GM12878 (cell line): ENCODE measurements around the gene ARTN. TPM values are rescaled to one million over a fixed set of nuclear protein-coding genes. Genes with fewer than 3 reads are reported as not detected.

ENCODE experiments used
- ATAC-seq: fragments of 200-7000 bp; cut with Tn5 transposase; 3 replicates; pipeline ENCODE4 v1.9.1; 2020; ENCODE audit warnings: mild to moderate bottlenecking, moderate library complexity
- BruUV-seq: library from RNA; stranded (reverse); fragments of 400-500 nt; replicated peaks from 2 replicates; lab custom pipeline; 2021; lab: Mats Ljungman, UMichigan
- CTCF ChIA-PET: fragments of 300-600 bp; sonication (Branson Sonifier 250); formaldehyde crosslinking; extraction: SDS; loops from one replicate; lab custom pipeline; 2021; ENCODE audit warnings: inconsistent platforms; lab: Yijun Ruan, JAX
- POLR2A ChIA-PET: fragments of 350-600 bp; formaldehyde crosslinking; extraction: SDS; loops from one replicate; lab custom pipeline; 2021; ENCODE audit warnings: inconsistent platforms; lab: Charles Lee
- RAD21 ChIA-PET: fragments of 300-600 bp; sonication (Branson Sonifier 250); formaldehyde crosslinking; loops from one replicate; lab custom pipeline; 2023; ENCODE audit warnings: antibody characterized with exemption; ENCODE audit not compliant: unreplicated experiment; lab: Charles Lee
- SMC1A ChIA-PET: fragments of 300-600 bp; sonication (Branson Sonifier 250); formaldehyde crosslinking; loops from one replicate; lab custom pipeline; 2023; ENCODE audit not compliant: unreplicated experiment, uncharacterized antibody; lab: Charles Lee
- DNase-seq: peaks from one replicate; pipeline ENCODE4 v3.0.0-alpha.2; 2011; ENCODE audit warnings: low read depth, low spot score
- FAIRE-seq: peaks from 3 replicates; lab custom pipeline; 2011; peaks lifted over from hg19 to GRCh38; lab: Jason Lieb, UNC
- H2AFZ ChIP-seq: 2 replicates; pipeline ENCODE4 v1.6.0; 2011; ENCODE audit warnings: low read depth, low read length, control low read depth; ENCODE audit not compliant: control insufficient read depth
- H3K27ac ChIP-seq: 2 replicates; pipeline ENCODE4 v1.5.1; 2011; ENCODE audit warnings: control low read depth; ENCODE audit not compliant: control insufficient read depth, insufficient read depth
- H3K27me3 ChIP-seq, 2 experiments: replicated peaks in 1 of 2; 2 replicates each; pipeline versions ENCODE4 v1.6.0 to v1.6.1; 2011; ENCODE audit warnings: low read length in 1 of 2; ENCODE audit not compliant: control insufficient read depth in 2 of 2, insufficient read depth in 2 of 2
- H3K36me3 ChIP-seq, 2 experiments: 2 replicates each; pipeline ENCODE4 v1.5.1; 2011; ENCODE audit warnings: low read length in 1 of 2; ENCODE audit not compliant: control insufficient read depth in 2 of 2, insufficient read depth in 2 of 2
- H3K4me1 ChIP-seq: 2 replicates; pipeline ENCODE4 v1.6.1; 2011; ENCODE audit warnings: mild to moderate bottlenecking, low read length, moderate library complexity, mixed read lengths; ENCODE audit not compliant: control insufficient read depth, insufficient read depth
- H3K4me2 ChIP-seq: 2 replicates; pipeline ENCODE4 v1.6.0; 2011; ENCODE audit warnings: control low read depth; ENCODE audit not compliant: control insufficient read depth, insufficient read depth
- H3K4me3 ChIP-seq: fragments of 200-600 bp; sonication (generic); 2 replicates; pipeline ENCODE4 v1.5.1; 2016
- H3K79me2 ChIP-seq: 2 replicates; pipeline ENCODE4 v1.6.0; 2011; ENCODE audit warnings: low read length; ENCODE audit not compliant: control insufficient read depth, insufficient read depth
- H3K9ac ChIP-seq: 2 replicates; pipeline ENCODE4 v1.8.0; 2011; ENCODE audit warnings: low read length, control low read depth, mixed read lengths; ENCODE audit not compliant: control insufficient read depth, insufficient read depth
- H3K9me3 ChIP-seq: replicated peaks from 3 replicates; pipeline ENCODE4 v1.5.1; 2011; ENCODE audit warnings: mild to moderate bottlenecking, low read length; ENCODE audit not compliant: control insufficient read depth, insufficient read depth
- H4K20me1 ChIP-seq: 2 replicates; pipeline ENCODE4 v1.6.0; 2011; ENCODE audit not compliant: control insufficient read depth, insufficient read depth
- HDAC2 ChIP-seq: fragments of 200-600 bp; sonication (generic); IDR thresholded peaks from 2 replicates; pipeline ENCODE4 v1.6.1; 2017
- IRF4 ChIP-seq: IDR thresholded peaks from 2 replicates; pipeline ENCODE4 v1.6.1; 2011; ENCODE audit warnings: low read depth, low read length
- NR2C1 ChIP-seq: fragments of 450-650 bp; IDR thresholded peaks from 2 replicates; pipeline ENCODE4 v1.6.1; 2017; ENCODE audit warnings: antibody characterized with exemption, mild to moderate bottlenecking, moderate library complexity
- PAX8 ChIP-seq: fragments of 450-650 bp; IDR thresholded peaks from 2 replicates; pipeline ENCODE4 v1.6.1; 2017; ENCODE audit warnings: mild to moderate bottlenecking, moderate library complexity
- RBBP5 ChIP-seq: fragments of 200-600 bp; sonication (generic); conservative IDR thresholded peaks from 2 replicates; pipeline ENCODE4 v1.6.1; 2016
- RCOR1 ChIP-seq: conservative IDR thresholded peaks from 2 replicates; pipeline ENCODE4 v1.6.1; 2012; ENCODE audit warnings: low read depth, low read length, improper control_type of control experiment
- STAT1 ChIP-seq: fragments of 450-650 bp; conservative IDR thresholded peaks from 2 replicates; pipeline ENCODE4 v1.6.1; 2014; ENCODE audit warnings: antibody characterized with exemption, mild to moderate bottlenecking
- WRNIP1 ChIP-seq: IDR thresholded peaks from 2 replicates; pipeline ENCODE4 v1.6.1; 2011; ENCODE audit warnings: low read depth, low read length, improper control_type of control experiment, borderline replicate concordance
- ZNF207 ChIP-seq: fragments of 450-650 bp; IDR thresholded peaks from 2 replicates; pipeline ENCODE4 v1.6.1; 2014; ENCODE audit warnings: antibody characterized with exemption, mild to moderate bottlenecking, borderline replicate concordance
- ZZZ3 ChIP-seq: IDR thresholded peaks from 2 replicates; pipeline ENCODE4 v1.6.1; 2011; ENCODE audit warnings: low read depth; ENCODE audit not compliant: control insufficient read depth, insufficient read length
- WGBS: methylation state at CpG from one replicate; pipeline ENCODE4 v1.1.6; 2016; ENCODE audit warnings: low lambda C conversion rate; ENCODE audit not compliant: insufficient replicate concordance, insufficient coverage; ENCODE audit errors: missing lambda C conversion rate; 5-methylcytosine and 5-hydroxymethylcytosine counted together
- in situ Hi-C: fragments of 300-500 bp; cut with MboI; formaldehyde crosslinking; loops from 9 replicates; pipeline ENCODE4 v1.14.3; 2018; ENCODE audit warnings: mixed read lengths
- intact Hi-C: fragments of 100-400 bp; cut with micrococcal nuclease; formaldehyde crosslinking; loops from one replicate; pipeline ENCODE4 v1.14.2; 2022; ENCODE audit not compliant: unreplicated experiment
- polyA plus RNA-seq, 11 experiments: library from polyadenylated mRNA; depleted of rRNA in 4 of 11; unstranded in 6 of 11; stranded (reverse) in 5 of 11; fragments of >200 nt; fragmentation: Nextera tagmentation in 4 of 11; fragmentation: Illumina TruSeq in 1 of 11; extraction: Ambion mirVana in 4 of 11; extraction: Trizol in 1 of 11; gene quantifications; 1 replicate in 1 of 11; 2 replicates in 10 of 11; pipeline versions ENCODE4 v1.2.1 to v1.2.3, GENCODE V29; 2011 to 2016; ENCODE audit warnings: inconsistent platforms in 2 of 11, missing spikeins in 2 of 11, low read depth in 1 of 11
- total RNA-seq, 4 experiments: library from RNA; depleted of rRNA in 3 of 4; stranded (reverse); fragments of >200 nt in 3 of 4; fragmentation: Illumina TruSeq in 1 of 4; extraction: Trizol in 1 of 4; gene quantifications; 2 replicates each; pipeline versions ENCODE4 v1.2.1 to v1.2.3, GENCODE V29; 2013 to 2021
- TF ChIP-seq, protein P1 (sequence below): fragments of 150-350 bp; IDR thresholded peaks from 2 replicates; pipeline ENCODE4 v1.6.1; 2014; ENCODE audit warnings: mild to moderate bottlenecking, low read depth, low read length
- TF ChIP-seq, protein P2 (sequence below): fragments of 450-650 bp; IDR thresholded peaks from 2 replicates; pipeline ENCODE4 v1.6.1; 2017; ENCODE audit warnings: mild to moderate bottlenecking
- TF ChIP-seq, protein P3 (sequence below): IDR thresholded peaks from 2 replicates; pipeline ENCODE4 v1.6.1; 2011; ENCODE audit warnings: low read depth, mild to moderate bottlenecking, low read length, moderate library complexity, borderline replicate concordance; ENCODE audit errors: extremely low read depth
- TF ChIP-seq, protein P4 (sequence below): IDR thresholded peaks from 2 replicates; pipeline ENCODE4 v1.6.1; 2011; ENCODE audit warnings: borderline replicate concordance, low read depth, mild to moderate bottlenecking, moderate library complexity, low read length; ENCODE audit not compliant: insufficient read depth, poor library complexity, severe bottlenecking

Gene ARTN
- total and polyA plus RNA-seq, 10 of the 15 experiments (the other 5 are each of a cell fraction or from before 2014, with no cell fraction given): 0.06 to 2.1 (median 0.34) TPM; not detected in 1

DNA sequence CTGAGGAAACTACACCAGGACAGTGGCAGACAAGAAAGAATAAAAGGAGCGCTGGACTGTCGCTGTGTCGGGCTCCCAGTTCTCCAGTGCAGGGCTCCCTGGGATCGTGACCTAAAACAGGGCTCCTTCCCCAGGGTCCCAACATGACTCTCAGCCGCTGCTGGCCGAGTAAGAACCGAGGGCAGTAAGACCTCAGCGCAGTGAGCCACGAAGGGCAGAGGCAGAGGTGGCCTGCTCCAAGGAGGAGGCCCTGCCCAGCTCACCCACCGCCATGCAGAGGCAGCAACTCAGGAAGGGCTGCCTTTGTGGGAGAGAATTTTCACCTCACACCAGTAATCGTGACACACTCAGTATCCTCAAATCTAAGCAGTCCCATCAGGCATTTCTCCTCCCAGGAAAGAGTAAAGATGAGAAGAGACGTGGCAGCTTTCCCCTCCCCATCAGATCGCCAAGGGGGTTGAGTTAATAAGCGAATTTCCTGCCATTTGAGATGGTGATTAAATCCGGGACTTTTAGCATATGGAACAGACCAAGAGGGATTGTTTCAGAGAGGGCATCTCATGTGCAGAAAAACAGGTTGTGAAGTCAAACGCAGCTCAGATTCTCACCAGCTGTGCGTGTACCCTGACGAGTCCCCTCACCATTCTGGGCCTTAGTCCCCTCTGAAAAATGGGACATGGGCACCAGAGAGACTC is 19.8 kb upstream of the ARTN start:
- Histone ChIP-seq H3K79me2 (no peaks in the 10 kb centered on the region), H3K36me3 (no peaks in the 10 kb centered on the region), H3K27me3 (no peaks in the 10 kb centered on the region), H3K9ac (no peak overlapping the region), H3K9me3 (no peaks in the 10 kb centered on the region), H2AFZ (no peak overlapping the region), H3K4me1 (no peaks in the 10 kb centered on the region), H4K20me1 (no peaks in the 10 kb centered on the region), H3K27ac (no peak overlapping the region), H3K4me3 (no peak overlapping the region), H3K4me2 (no peak overlapping the region)
- in situ Hi-C loops: no loop called here
- 90% methylated on average over 18 of the region's 18 CpGs for WGBS
- ATAC-seq (no peak), DNase-seq (no peak), FAIRE-seq (no peak)
- ChIA-PET SMC1A (interaction anchor here (0.6 kb wide), 1 partner anchor 24 kb away, joined by 3 read pairs; no protein-coding TSS in a partner anchor), CTCF (interaction anchor here (2.3 to 5.5 kb wide), 2 partner anchors 21 to 149 kb away, joined by 9 to 81 read pairs; no protein-coding TSS in a partner anchor), RAD21 (interaction anchor here (0.8 kb wide), 1 partner anchor 150 kb away, joined by 3 read pairs; no protein-coding TSS in a partner anchor), POLR2A (no interaction called here)
- TF ChIP-seq NR2C1 (no peak), IRF4 (no peak), ZZZ3 (no peak), WRNIP1 (no peak), HDAC2 (no peak), ZNF207 (no peak), PAX8 (no peak), RCOR1 (no peak), RBBP5 (no peak), STAT1 (no peak)
- TF ChIP-seq, protein P1, sequence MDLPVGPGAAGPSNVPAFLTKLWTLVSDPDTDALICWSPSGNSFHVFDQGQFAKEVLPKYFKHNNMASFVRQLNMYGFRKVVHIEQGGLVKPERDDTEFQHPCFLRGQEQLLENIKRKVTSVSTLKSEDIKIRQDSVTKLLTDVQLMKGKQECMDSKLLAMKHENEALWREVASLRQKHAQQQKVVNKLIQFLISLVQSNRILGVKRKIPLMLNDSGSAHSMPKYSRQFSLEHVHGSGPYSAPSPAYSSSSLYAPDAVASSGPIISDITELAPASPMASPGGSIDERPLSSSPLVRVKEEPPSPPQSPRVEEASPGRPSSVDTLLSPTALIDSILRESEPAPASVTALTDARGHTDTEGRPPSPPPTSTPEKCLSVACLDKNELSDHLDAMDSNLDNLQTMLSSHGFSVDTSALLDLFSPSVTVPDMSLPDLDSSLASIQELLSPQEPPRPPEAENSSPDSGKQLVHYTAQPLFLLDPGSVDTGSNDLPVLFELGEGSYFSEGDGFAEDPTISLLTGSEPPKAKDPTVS: no peak
- TF ChIP-seq, protein P2, sequence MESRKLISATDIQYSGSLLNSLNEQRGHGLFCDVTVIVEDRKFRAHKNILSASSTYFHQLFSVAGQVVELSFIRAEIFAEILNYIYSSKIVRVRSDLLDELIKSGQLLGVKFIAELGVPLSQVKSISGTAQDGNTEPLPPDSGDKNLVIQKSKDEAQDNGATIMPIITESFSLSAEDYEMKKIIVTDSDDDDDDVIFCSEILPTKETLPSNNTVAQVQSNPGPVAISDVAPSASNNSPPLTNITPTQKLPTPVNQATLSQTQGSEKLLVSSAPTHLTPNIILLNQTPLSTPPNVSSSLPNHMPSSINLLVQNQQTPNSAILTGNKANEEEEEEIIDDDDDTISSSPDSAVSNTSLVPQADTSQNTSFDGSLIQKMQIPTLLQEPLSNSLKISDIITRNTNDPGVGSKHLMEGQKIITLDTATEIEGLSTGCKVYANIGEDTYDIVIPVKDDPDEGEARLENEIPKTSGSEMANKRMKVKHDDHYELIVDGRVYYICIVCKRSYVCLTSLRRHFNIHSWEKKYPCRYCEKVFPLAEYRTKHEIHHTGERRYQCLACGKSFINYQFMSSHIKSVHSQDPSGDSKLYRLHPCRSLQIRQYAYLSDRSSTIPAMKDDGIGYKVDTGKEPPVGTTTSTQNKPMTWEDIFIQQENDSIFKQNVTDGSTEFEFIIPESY: no peak
- TF ChIP-seq, protein P3, sequence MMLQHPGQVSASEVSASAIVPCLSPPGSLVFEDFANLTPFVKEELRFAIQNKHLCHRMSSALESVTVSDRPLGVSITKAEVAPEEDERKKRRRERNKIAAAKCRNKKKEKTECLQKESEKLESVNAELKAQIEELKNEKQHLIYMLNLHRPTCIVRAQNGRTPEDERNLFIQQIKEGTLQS: no peak
- TF ChIP-seq, protein P4, sequence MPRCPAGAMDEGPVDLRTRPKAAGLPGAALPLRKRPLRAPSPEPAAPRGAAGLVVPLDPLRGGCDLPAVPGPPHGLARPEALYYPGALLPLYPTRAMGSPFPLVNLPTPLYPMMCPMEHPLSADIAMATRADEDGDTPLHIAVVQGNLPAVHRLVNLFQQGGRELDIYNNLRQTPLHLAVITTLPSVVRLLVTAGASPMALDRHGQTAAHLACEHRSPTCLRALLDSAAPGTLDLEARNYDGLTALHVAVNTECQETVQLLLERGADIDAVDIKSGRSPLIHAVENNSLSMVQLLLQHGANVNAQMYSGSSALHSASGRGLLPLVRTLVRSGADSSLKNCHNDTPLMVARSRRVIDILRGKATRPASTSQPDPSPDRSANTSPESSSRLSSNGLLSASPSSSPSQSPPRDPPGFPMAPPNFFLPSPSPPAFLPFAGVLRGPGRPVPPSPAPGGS: no peak
- no TSS peak for BruUV-seq
- intact Hi-C loops: no loop called here
